Liver (tissue), 9 donors: ENCODE measurements around the gene ZSWIM6. TPM values are rescaled to one million over a fixed set of nuclear protein-coding genes. Genes with fewer than 3 reads are reported as not detected.

Experiments
- DNase-seq: peaks from one replicate; pipeline ENCODE4 v3.0.0-alpha.2; 2017; ENCODE audit warnings: low spot score
- H3K27ac ChIP-seq, 2 donors: one replicate each; pipeline ENCODE4 v1.7.0; 2013; ENCODE audit warnings: inconsistent platforms in 2 of 2, low read length in 2 of 2, control low read depth in 1 of 2, low read depth in 1 of 2, mild to moderate bottlenecking in 1 of 2
- H3K27me3 ChIP-seq, 4 donors: one replicate each; pipeline versions ENCODE4 v1.6.1 to v1.7.0; 2013; ENCODE audit warnings: low read length in 3 of 4, inconsistent platforms in 1 of 4, mild to moderate bottlenecking in 1 of 4, moderate library complexity in 1 of 4; ENCODE audit not compliant: control insufficient read depth in 4 of 4, insufficient read depth in 4 of 4
- H3K36me3 ChIP-seq, 4 donors: one replicate each; pipeline versions ENCODE4 v1.6.1 to v1.7.0; 2013; ENCODE audit warnings: low read length in 3 of 4, mild to moderate bottlenecking in 3 of 4, low read depth in 1 of 4, moderate library complexity in 1 of 4; ENCODE audit not compliant: control insufficient read depth in 4 of 4, insufficient read depth in 3 of 4
- H3K4me1 ChIP-seq, 4 donors: one replicate each; pipeline versions ENCODE4 v1.6.1 to v1.7.0; 2013; ENCODE audit warnings: low read length in 3 of 4, mild to moderate bottlenecking in 3 of 4, moderate library complexity in 1 of 4; ENCODE audit not compliant: control insufficient read depth in 4 of 4, insufficient read depth in 4 of 4
- H3K4me3 ChIP-seq, 3 donors: one replicate each; pipeline versions ENCODE4 v1.6.1 to v1.7.0; 2013; ENCODE audit warnings: low read length in 3 of 3, control low read depth in 1 of 3, low read depth in 1 of 3, mild to moderate bottlenecking in 1 of 3
- H3K9ac ChIP-seq, 2 donors: one replicate each; pipeline ENCODE4 v1.7.0; 2013; ENCODE audit warnings: low read length in 2 of 2, mild to moderate bottlenecking in 2 of 2, moderate library complexity in 2 of 2, control low read depth in 1 of 2, low read depth in 1 of 2
- H3K9me3 ChIP-seq, 4 donors: one replicate each; pipeline versions ENCODE4 v1.6.1 to v1.7.0; 2013; ENCODE audit warnings: low read length in 3 of 4; ENCODE audit not compliant: control insufficient read depth in 4 of 4
- ATF3 ChIP-seq: IDR thresholded peaks from 2 replicates; pipeline ENCODE4 v1.6.1; 2016; ENCODE audit warnings: antibody characterized with exemption
- CTCF ChIP-seq: fragments of 150-350 bp; IDR thresholded peaks from 2 replicates; pipeline ENCODE4 v1.5.1; 2017; ENCODE audit warnings: improper control_type of control experiment, low read depth, low read length; ENCODE audit not compliant: missing input control
- FOXA2 ChIP-seq: IDR thresholded peaks from 2 replicates; pipeline ENCODE4 v1.6.1; 2016; ENCODE audit warnings: antibody characterized with exemption
- GABPA ChIP-seq, 2 donors: IDR thresholded peaks in 1 of 2; conservative IDR thresholded peaks in 1 of 2; 2 replicates each; pipeline ENCODE4 v1.6.1; 2016; ENCODE audit warnings: antibody characterized with exemption in 2 of 2, mild to moderate bottlenecking in 1 of 2, moderate library complexity in 1 of 2
- HNF4A ChIP-seq, 2 donors: conservative IDR thresholded peaks; 2 replicates each; pipeline ENCODE4 v1.6.1; 2016; ENCODE audit warnings: antibody characterized with exemption in 2 of 2, mild to moderate bottlenecking in 2 of 2
- HNF4G ChIP-seq: IDR thresholded peaks from 2 replicates; pipeline ENCODE4 v1.6.1; 2016; ENCODE audit warnings: antibody characterized with exemption
- JUND ChIP-seq, 2 donors: IDR thresholded peaks; 2 replicates each; pipeline ENCODE4 v1.6.1; 2016; ENCODE audit warnings: antibody characterized with exemption in 2 of 2
- NR2F2 ChIP-seq: IDR thresholded peaks from 2 replicates; pipeline ENCODE4 v1.6.1; 2016; ENCODE audit warnings: antibody characterized with exemption
- RAD21 ChIP-seq, 2 donors: IDR thresholded peaks; 2 replicates each; pipeline ENCODE4 v1.6.1; 2016; ENCODE audit warnings: antibody characterized with exemption in 2 of 2, mild to moderate bottlenecking in 2 of 2
- SP1 ChIP-seq: IDR thresholded peaks from 2 replicates; pipeline ENCODE4 v1.6.1; 2018; ENCODE audit warnings: antibody characterized with exemption, mild to moderate bottlenecking
- TAF1 ChIP-seq: conservative IDR thresholded peaks from 2 replicates; pipeline ENCODE4 v1.6.1; 2016; ENCODE audit warnings: antibody characterized with exemption, mild to moderate bottlenecking
- YY1 ChIP-seq: IDR thresholded peaks from 2 replicates; pipeline ENCODE4 v1.6.1; 2016; ENCODE audit warnings: antibody characterized with exemption, mild to moderate bottlenecking
- WGBS: extraction: QIAGEN DNeasy Blood & Tissue Kit; methylation state at CpG from one replicate; pipeline ENCODE4 v1.1.7; 2013; 5-methylcytosine and 5-hydroxymethylcytosine counted together
- polyA plus RNA-seq, 2 donors: library from polyadenylated mRNA; stranded (reverse) in 1 of 2; unstranded in 1 of 2; fragments of 200-250 nt in 1 of 2; fragments of >200 nt in 1 of 2; fragmentation: Nextera tagmentation in 1 of 2; extraction: Ambion mirVana in 1 of 2; gene quantifications; one replicate each; pipeline versions ENCODE4 v1.2.1 to v1.2.3, GENCODE V29; 2013 to 2015
- total RNA-seq, 2 donors: library from RNA; depleted of rRNA; stranded (reverse); fragments of >200 nt; gene quantifications; one replicate each; pipeline ENCODE4 v1.2.3, GENCODE V29; 2014
- TF ChIP-seq, protein P1 (sequence below): IDR thresholded peaks from 2 replicates; pipeline ENCODE4 v1.6.1; 2016; ENCODE audit warnings: antibody characterized with exemption
- TF ChIP-seq, protein P2 (sequence below): IDR thresholded peaks from 2 replicates; pipeline ENCODE4 v1.6.1; 2016; ENCODE audit warnings: antibody characterized with exemption, mild to moderate bottlenecking
- donor health status: healthy.
- donor health status: healthy.
- donor health status: healthy.
- donor health status: healthy.
- donor health status: healthy.

The ZSWIM6 gene
- total and polyA plus RNA-seq, 4 donors: 1.3 to 5.2 (median 3.3) TPM

- TF ChIP-seq SP1: no peak
- TF ChIP-seq, protein P1, sequence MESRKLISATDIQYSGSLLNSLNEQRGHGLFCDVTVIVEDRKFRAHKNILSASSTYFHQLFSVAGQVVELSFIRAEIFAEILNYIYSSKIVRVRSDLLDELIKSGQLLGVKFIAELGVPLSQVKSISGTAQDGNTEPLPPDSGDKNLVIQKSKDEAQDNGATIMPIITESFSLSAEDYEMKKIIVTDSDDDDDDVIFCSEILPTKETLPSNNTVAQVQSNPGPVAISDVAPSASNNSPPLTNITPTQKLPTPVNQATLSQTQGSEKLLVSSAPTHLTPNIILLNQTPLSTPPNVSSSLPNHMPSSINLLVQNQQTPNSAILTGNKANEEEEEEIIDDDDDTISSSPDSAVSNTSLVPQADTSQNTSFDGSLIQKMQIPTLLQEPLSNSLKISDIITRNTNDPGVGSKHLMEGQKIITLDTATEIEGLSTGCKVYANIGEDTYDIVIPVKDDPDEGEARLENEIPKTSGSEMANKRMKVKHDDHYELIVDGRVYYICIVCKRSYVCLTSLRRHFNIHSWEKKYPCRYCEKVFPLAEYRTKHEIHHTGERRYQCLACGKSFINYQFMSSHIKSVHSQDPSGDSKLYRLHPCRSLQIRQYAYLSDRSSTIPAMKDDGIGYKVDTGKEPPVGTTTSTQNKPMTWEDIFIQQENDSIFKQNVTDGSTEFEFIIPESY: no peak
- TF ChIP-seq TAF1: no peak
- TF ChIP-seq CTCF: peak; percentile 28
- TF ChIP-seq YY1: no peak
- no peak for TF ChIP-seq ATF3
- TF ChIP-seq HNF4G: no peak
- no peak for TF ChIP-seq GABPA (IDR thresholded peaks at IDR 0.05 in 1 of 2, conservative IDR thresholded peaks at IDR 0.05 in 1 of 2)
- TF ChIP-seq HNF4A (conservative IDR thresholded peaks at IDR 0.05): no peak
- TF ChIP-seq RAD21 (IDR thresholded peaks at IDR 0.05): peak; percentile 48 to 74
- no peak overlapping the region for H3K27ac ChIP-seq
- H3K9me3 ChIP-seq: peaks cover 0 to 1% (median 0%) of the 10 kb centered on the region in 4 donors
- no peak overlapping the region for H3K4me3 ChIP-seq
- no peaks in the 10 kb centered on the region for H3K27me3 ChIP-seq
- H3K4me1 ChIP-seq: peaks cover 0 to 9% (median 2%) of the 10 kb centered on the region in 4 donors
- no peak overlapping the region for H3K9ac ChIP-seq
- no peak for DNase-seq
- no peaks in the 10 kb centered on the region for H3K36me3 ChIP-seq
- WGBS: 49% methylated on average over 2 of the region's 2 CpGs
These were observed 25.7 kb downstream of the ZSWIM6 start for GRCh38 chr5:61357745-61358144.

DNA sequence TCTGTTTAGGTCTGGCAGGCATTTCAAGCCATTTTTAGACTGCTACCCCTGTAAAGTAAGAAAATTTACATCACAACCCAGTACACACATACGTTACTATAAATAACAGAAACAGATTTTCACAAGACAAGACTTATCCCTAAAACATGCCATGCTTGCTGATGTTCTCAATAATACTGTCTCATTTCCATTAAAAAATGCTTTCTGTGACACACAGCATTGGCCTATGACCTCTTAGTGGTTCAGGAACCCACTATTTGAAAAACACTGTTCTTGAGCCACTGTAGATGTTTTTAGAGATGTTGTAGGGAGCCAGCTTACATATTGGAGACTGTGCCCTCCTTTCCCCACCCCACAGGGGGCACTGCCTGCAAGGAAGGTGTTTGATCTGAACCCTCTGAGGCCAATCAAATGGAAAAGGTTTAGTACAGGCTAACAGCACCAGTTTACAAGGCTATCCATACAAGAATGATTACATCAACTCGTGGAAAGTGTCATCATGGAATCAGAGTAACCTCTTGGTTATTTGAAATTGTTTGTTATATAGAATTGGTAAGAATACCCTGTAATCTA is 30.8 kb downstream of the ZSWIM6 start:
- Histone ChIP-seq H3K27ac (no peak overlapping the region), H3K27me3 (no peaks in the 10 kb centered on the region), H3K4me1 (peaks cover 0 to 6% (median 0%) of the 10 kb centered on the region in 4 donors), H3K36me3 (no peaks in the 10 kb centered on the region), H3K9me3 (no peaks in the 10 kb centered on the region), H3K9ac (no peak overlapping the region), H3K4me3 (no peak overlapping the region)
- 86% methylated on average over 2 of the region's 2 CpGs for WGBS
- TF ChIP-seq ATF3 (no peak), RAD21 (IDR thresholded peaks at IDR 0.05) (peak in 1 of 2 donors; percentile 61)
- no peak for DNase-seq

DNA sequence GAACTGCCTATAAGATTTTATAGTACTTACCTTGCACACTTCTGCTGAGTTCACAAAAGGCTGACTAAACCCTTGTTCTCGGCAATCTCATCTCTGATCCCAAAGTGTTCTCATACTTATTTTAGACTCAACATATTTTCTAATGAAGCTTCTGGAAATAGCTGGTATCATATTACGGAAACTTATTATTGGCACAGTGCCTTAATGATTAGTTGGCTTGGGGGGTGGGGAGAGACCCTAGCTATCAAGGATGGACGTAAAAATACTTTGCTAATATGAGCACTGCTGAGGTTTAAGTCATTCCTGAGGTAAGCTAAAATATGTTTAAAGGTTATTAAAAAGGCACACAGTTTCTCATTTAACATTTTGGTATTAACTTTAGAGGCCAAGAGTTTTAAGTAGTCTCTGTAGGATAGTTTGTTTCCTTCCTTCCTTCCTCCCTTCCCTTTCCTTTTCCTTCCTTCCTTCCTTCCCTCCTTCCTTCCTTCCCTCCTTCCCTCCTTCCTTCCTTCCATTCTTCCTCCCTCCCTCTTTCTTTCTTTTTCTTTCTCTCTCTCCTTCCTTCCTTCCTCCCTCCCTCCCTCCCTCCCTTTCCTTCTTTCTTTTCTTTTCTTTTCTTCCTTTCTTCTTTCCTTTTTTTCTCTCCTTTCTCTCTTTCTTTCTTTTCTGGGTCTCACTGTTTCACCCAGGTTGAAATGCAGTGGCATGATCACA is 31.5 kb downstream of the ZSWIM6 start:
- no peaks in the 10 kb centered on the region for H3K9me3 ChIP-seq
- H3K27me3 ChIP-seq: no peaks in the 10 kb centered on the region
- WGBS: 88% methylated on average over 3 of the region's 3 CpGs
- no peak overlapping the region for H3K9ac ChIP-seq
- no peak overlapping the region for H3K27ac ChIP-seq
- no peak overlapping the region for H3K4me3 ChIP-seq
- H3K4me1 ChIP-seq: peaks cover 0 to 6% (median 0%) of the 10 kb centered on the region in 4 donors
- H3K36me3 ChIP-seq: no peaks in the 10 kb centered on the region
- no peak for DNase-seq
- no peak for TF ChIP-seq RAD21 (IDR thresholded peaks at IDR 0.05)
- no peak for TF ChIP-seq NR2F2
- TF ChIP-seq SP1: no peak
- TF ChIP-seq HNF4G: no peak
- TF ChIP-seq TAF1: no peak
- no peak for TF ChIP-seq HNF4A (conservative IDR thresholded peaks at IDR 0.05)
- no peak for TF ChIP-seq FOXA2
- TF ChIP-seq JUND (IDR thresholded peaks at IDR 0.05): no peak
- TF ChIP-seq, protein P2, sequence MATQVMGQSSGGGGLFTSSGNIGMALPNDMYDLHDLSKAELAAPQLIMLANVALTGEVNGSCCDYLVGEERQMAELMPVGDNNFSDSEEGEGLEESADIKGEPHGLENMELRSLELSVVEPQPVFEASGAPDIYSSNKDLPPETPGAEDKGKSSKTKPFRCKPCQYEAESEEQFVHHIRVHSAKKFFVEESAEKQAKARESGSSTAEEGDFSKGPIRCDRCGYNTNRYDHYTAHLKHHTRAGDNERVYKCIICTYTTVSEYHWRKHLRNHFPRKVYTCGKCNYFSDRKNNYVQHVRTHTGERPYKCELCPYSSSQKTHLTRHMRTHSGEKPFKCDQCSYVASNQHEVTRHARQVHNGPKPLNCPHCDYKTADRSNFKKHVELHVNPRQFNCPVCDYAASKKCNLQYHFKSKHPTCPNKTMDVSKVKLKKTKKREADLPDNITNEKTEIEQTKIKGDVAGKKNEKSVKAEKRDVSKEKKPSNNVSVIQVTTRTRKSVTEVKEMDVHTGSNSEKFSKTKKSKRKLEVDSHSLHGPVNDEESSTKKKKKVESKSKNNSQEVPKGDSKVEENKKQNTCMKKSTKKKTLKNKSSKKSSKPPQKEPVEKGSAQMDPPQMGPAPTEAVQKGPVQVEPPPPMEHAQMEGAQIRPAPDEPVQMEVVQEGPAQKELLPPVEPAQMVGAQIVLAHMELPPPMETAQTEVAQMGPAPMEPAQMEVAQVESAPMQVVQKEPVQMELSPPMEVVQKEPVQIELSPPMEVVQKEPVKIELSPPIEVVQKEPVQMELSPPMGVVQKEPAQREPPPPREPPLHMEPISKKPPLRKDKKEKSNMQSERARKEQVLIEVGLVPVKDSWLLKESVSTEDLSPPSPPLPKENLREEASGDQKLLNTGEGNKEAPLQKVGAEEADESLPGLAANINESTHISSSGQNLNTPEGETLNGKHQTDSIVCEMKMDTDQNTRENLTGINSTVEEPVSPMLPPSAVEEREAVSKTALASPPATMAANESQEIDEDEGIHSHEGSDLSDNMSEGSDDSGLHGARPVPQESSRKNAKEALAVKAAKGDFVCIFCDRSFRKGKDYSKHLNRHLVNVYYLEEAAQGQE: no peak
- no peak for TF ChIP-seq GABPA (IDR thresholded peaks at IDR 0.05 in 1 of 2, conservative IDR thresholded peaks at IDR 0.05 in 1 of 2)
- no peak for TF ChIP-seq CTCF
